Endodermal cell (in vitro differentiated cells): Measurements from ENCODE around the gene CCDC57. TPM values are rescaled to one million over a fixed set of nuclear protein-coding genes. Genes with fewer than 3 reads are reported as not detected.

Experiments
- DNase-seq: peaks from one replicate; pipeline ENCODE4 v3.0.0-alpha.2; 2017
- H3K27ac ChIP-seq: 2 replicates; pipeline ENCODE4 v1.5.1; 2013; ENCODE audit warnings: mild to moderate bottlenecking, low read depth, low read length, moderate library complexity
- H3K27me3 ChIP-seq: 2 replicates; pipeline ENCODE4 v1.6.1; 2013; ENCODE audit warnings: mild to moderate bottlenecking, low read length, moderate library complexity; ENCODE audit not compliant: insufficient read depth, control insufficient read depth, poor library complexity, severe bottlenecking
- H3K36me3 ChIP-seq: 2 replicates; pipeline ENCODE4 v1.7.0; 2013; ENCODE audit warnings: mild to moderate bottlenecking, low read length, moderate library complexity; ENCODE audit not compliant: control insufficient read depth, insufficient read depth
- H3K4me1 ChIP-seq: one replicate; pipeline ENCODE4 v1.7.0; 2013; ENCODE audit warnings: low read length; ENCODE audit not compliant: control insufficient read depth, insufficient read depth
- H3K4me3 ChIP-seq: 2 replicates; pipeline ENCODE4 v1.5.1; 2013; ENCODE audit warnings: mild to moderate bottlenecking, low read length, moderate library complexity
- H3K9ac ChIP-seq: 2 replicates; pipeline ENCODE4 v1.6.1; 2013; ENCODE audit warnings: mild to moderate bottlenecking, low read length, moderate library complexity; ENCODE audit not compliant: poor library complexity, severe bottlenecking; ENCODE audit errors: extremely low read depth
- H3K9me3 ChIP-seq: 2 replicates; pipeline ENCODE4 v1.6.1; 2013; ENCODE audit warnings: mild to moderate bottlenecking, low read length, moderate library complexity; ENCODE audit not compliant: control insufficient read depth
- H3K27ac Mint-ChIP-seq: 2 replicates; pipeline ENCODE4 v1.8.0; 2020; ENCODE audit warnings: mixed read lengths
- H3K27me3 Mint-ChIP-seq: 2 replicates; pipeline ENCODE4 v1.8.0; 2021; ENCODE audit warnings: mild to moderate bottlenecking, mixed read lengths; ENCODE audit not compliant: insufficient read depth
- H3K36me3 Mint-ChIP-seq: 2 replicates; pipeline ENCODE4 v1.8.0; 2020; ENCODE audit warnings: low read depth, mixed read lengths
- H3K4me1 Mint-ChIP-seq: 2 replicates; pipeline ENCODE4 v1.8.0; 2020; ENCODE audit warnings: mixed read lengths
- H3K4me3 Mint-ChIP-seq: 2 replicates; pipeline ENCODE4 v1.8.0; 2020; ENCODE audit warnings: mild to moderate bottlenecking, moderate library complexity, mixed read lengths
- H3K9me3 Mint-ChIP-seq: 2 replicates; pipeline ENCODE4 v1.8.0; 2020; ENCODE audit warnings: mild to moderate bottlenecking, mixed read lengths
- CTCF ChIP-seq: fragments of 200-600 bp; sonication (generic); conservative IDR thresholded peaks from 2 replicates; pipeline ENCODE4 v1.5.0; 2021; ENCODE audit warnings: antibody characterized with exemption, mild to moderate bottlenecking
- WGBS, 2 experiments: methylation state at CpG; one replicate each; pipeline versions ENCODE4 v1.1.5 to v1.1.7; 2013; ENCODE audit warnings: missing lambda C conversion rate in 2 of 2, mixed read lengths in 1 of 2; ENCODE audit not compliant: insufficient coverage in 1 of 2, insufficient read length in 1 of 2; 5-methylcytosine and 5-hydroxymethylcytosine counted together
- total RNA-seq, 2 donors: library from RNA; stranded (reverse); fragmentation: NEBNext Ultra II Directional in 1 of 2; extraction: Animal tissue kit (Norgen Biotek cat#: 25700) in 1 of 2; gene quantifications; 2 replicates in 1 of 2; 3 replicates in 1 of 2; pipeline ENCODE4 v1.2.1, GENCODE V29; 2021

Gene CCDC57
- total RNA-seq, 2 donors from 2014 or later = 61.8 to 82.8 TPM

- Mint-ChIP-seq H3K27ac (no peak overlapping the region), H3K4me1 (peaks cover under 1% of the 10 kb centered on the region), H3K4me3 (no peak overlapping the region), H3K36me3 (peaks cover 29% of the 10 kb centered on the region), H3K27me3 (no peaks in the 10 kb centered on the region), H3K9me3 (no peaks in the 10 kb centered on the region)
- Histone ChIP-seq H3K9me3 (no peaks in the 10 kb centered on the region), H3K9ac (no peak overlapping the region), H3K4me3 (no peak overlapping the region), H3K4me1 (no peaks in the 10 kb centered on the region), H3K27me3 (no peaks in the 10 kb centered on the region), H3K36me3 (no peaks in the 10 kb centered on the region), H3K27ac (no peak overlapping the region)
- peak; percentile 53 for DNase-seq
- peak; percentile 49 for TF ChIP-seq CTCF
- WGBS, 2 experiments = 92 to 95% methylated on average over 4 of the region's 4 CpGs
Observed at GRCh38 chr17:82129095-82129494, 83.5 kb downstream of the CCDC57 start.

- Mint-ChIP-seq H3K4me1 (peaks cover 2% of the 10 kb centered on the region), H3K4me3 (no peak overlapping the region), H3K9me3 (no peaks in the 10 kb centered on the region), H3K27me3 (no peaks in the 10 kb centered on the region), H3K36me3 (peaks cover 31% of the 10 kb centered on the region), H3K27ac (no peak overlapping the region)
- Histone ChIP-seq H3K27me3 (no peaks in the 10 kb centered on the region), H3K9ac (no peak overlapping the region), H3K4me1 (no peaks in the 10 kb centered on the region), H3K36me3 (no peaks in the 10 kb centered on the region), H3K27ac (no peak overlapping the region), H3K9me3 (no peaks in the 10 kb centered on the region), H3K4me3 (no peak overlapping the region)
- peak; percentile 58 for DNase-seq
- no peak for TF ChIP-seq CTCF
- WGBS, 2 experiments = 92 to 94% methylated on average over 14 to 15 of the region's 15 CpGs
Observed at GRCh38 chr17:82128287-82128686, 84.4 kb downstream of the CCDC57 start.

- no peak overlapping the region for H3K27ac ChIP-seq
- no peaks in the 10 kb centered on the region for H3K9me3 Mint-ChIP-seq
- H3K36me3 ChIP-seq = no peaks in the 10 kb centered on the region
- no peak overlapping the region for H3K4me3 Mint-ChIP-seq
- no peak overlapping the region for H3K9ac ChIP-seq
- no peak overlapping the region for H3K27ac Mint-ChIP-seq
- no peaks in the 10 kb centered on the region for H3K4me1 ChIP-seq
- WGBS, 2 experiments = 90 to 97% methylated on average over 3 to 9 of the region's 9 CpGs
- H3K4me1 Mint-ChIP-seq = peaks cover 2% of the 10 kb centered on the region
- peaks cover 34% of the 10 kb centered on the region for H3K36me3 Mint-ChIP-seq
- no peaks in the 10 kb centered on the region for H3K27me3 Mint-ChIP-seq
- no peak for TF ChIP-seq CTCF
- H3K27me3 ChIP-seq = no peaks in the 10 kb centered on the region
- H3K9me3 ChIP-seq = no peaks in the 10 kb centered on the region
- H3K4me3 ChIP-seq = no peak overlapping the region
- DNase-seq = no peak
Observed at GRCh38 chr17:82127704-82128103, 84.9 kb downstream of the CCDC57 start.
